Astrocyte (in vitro differentiated cells and primary cell): ENCODE measurements around the gene CARD14. TPM values are rescaled to one million over a fixed set of nuclear protein-coding genes. Genes with fewer than 3 reads are reported as not detected.

ENCODE experiments used
- DNase-seq: peaks from one replicate; pipeline ENCODE4 v3.0.0-alpha.2; 2010; ENCODE audit warnings: low read depth
- FAIRE-seq: peaks from 2 replicates; lab custom pipeline; 2011; peaks lifted over from hg19 to GRCh38; lab: Jason Lieb, UNC
- H2AFZ ChIP-seq: 2 replicates; pipeline ENCODE4 v1.6.0; 2012; ENCODE audit warnings: low read depth, low read length, inconsistent platforms
- H3K27ac ChIP-seq: 2 replicates; pipeline ENCODE4 v1.5.1; 2011; ENCODE audit warnings: low read depth, low read length, inconsistent platforms
- H3K27me3 ChIP-seq: 2 replicates; pipeline ENCODE4 v1.6.0; 2011; ENCODE audit warnings: low read length, inconsistent platforms; ENCODE audit not compliant: insufficient read depth
- H3K36me3 ChIP-seq: 2 replicates; pipeline ENCODE4 v1.5.1; 2011; ENCODE audit warnings: low read length, inconsistent platforms; ENCODE audit not compliant: insufficient read depth
- H3K4me1 ChIP-seq: 2 replicates; pipeline ENCODE4 v1.5.1; 2011; ENCODE audit warnings: low read length, inconsistent platforms; ENCODE audit not compliant: insufficient read depth
- H3K4me2 ChIP-seq: 2 replicates; pipeline ENCODE4 v1.6.0; 2012; ENCODE audit warnings: low read length, inconsistent platforms
- H3K4me3 ChIP-seq: 2 replicates; pipeline ENCODE4 v1.5.1; 2011; ENCODE audit warnings: low read depth, mild to moderate bottlenecking, low read length, inconsistent platforms; ENCODE audit not compliant: insufficient read depth
- H3K79me2 ChIP-seq: 2 replicates; pipeline ENCODE4 v1.6.0; 2012; ENCODE audit warnings: mild to moderate bottlenecking, low read length, inconsistent platforms; ENCODE audit not compliant: insufficient read depth
- H3K9ac ChIP-seq: 2 replicates; pipeline ENCODE4 v1.6.0; 2012; ENCODE audit warnings: mild to moderate bottlenecking, low read length, inconsistent platforms
- H3K9me3 ChIP-seq: 2 replicates; pipeline ENCODE4 v1.5.1; 2012; ENCODE audit warnings: low read depth, mild to moderate bottlenecking, low read length, inconsistent platforms; ENCODE audit not compliant: insufficient read depth
- H4K20me1 ChIP-seq: 2 replicates; pipeline ENCODE4 v1.6.0; 2012; ENCODE audit warnings: low read length, inconsistent platforms; ENCODE audit not compliant: insufficient read depth
- H3K27ac Mint-ChIP-seq: one replicate; pipeline ENCODE4 v1.8.0; 2021; ENCODE audit warnings: mild to moderate bottlenecking, mixed read lengths; ENCODE audit not compliant: unreplicated experiment
- H3K27me3 Mint-ChIP-seq: one replicate; pipeline ENCODE4 v1.8.0; 2021; ENCODE audit warnings: low read depth, mixed read lengths; ENCODE audit not compliant: unreplicated experiment
- H3K36me3 Mint-ChIP-seq: one replicate; pipeline ENCODE4 v1.8.0; 2021; ENCODE audit warnings: low read depth, mixed read lengths; ENCODE audit not compliant: unreplicated experiment
- H3K4me1 Mint-ChIP-seq: one replicate; pipeline ENCODE4 v1.8.0; 2021; ENCODE audit warnings: low read depth, mixed read lengths; ENCODE audit not compliant: unreplicated experiment
- H3K4me3 Mint-ChIP-seq: one replicate; pipeline ENCODE4 v1.8.0; 2021; ENCODE audit warnings: mild to moderate bottlenecking, moderate library complexity, mixed read lengths; ENCODE audit not compliant: unreplicated experiment
- H3K9me3 Mint-ChIP-seq: one replicate; pipeline ENCODE4 v1.8.0; 2021; ENCODE audit warnings: mild to moderate bottlenecking, mixed read lengths; ENCODE audit not compliant: unreplicated experiment
- EZH2 ChIP-seq: IDR thresholded peaks from 2 replicates; pipeline ENCODE4 v1.6.1; 2012; ENCODE audit warnings: mild to moderate bottlenecking, low read length, inconsistent platforms; ENCODE audit not compliant: insufficient read depth
- total RNA-seq: library from RNA; stranded (reverse); gene quantifications from 2 replicates; pipeline ENCODE4 v1.2.1, GENCODE V29; 2021
- TF ChIP-seq, protein P1 (sequence below): IDR thresholded peaks from 2 replicates; pipeline ENCODE4 v1.5.1; 2011; ENCODE audit warnings: low read depth, mild to moderate bottlenecking, inconsistent platforms, low read length, moderate library complexity; ENCODE audit not compliant: insufficient read depth

CARD14 gene
- total RNA-seq, 1 donor from 2014 or later, result not detected

DNA sequence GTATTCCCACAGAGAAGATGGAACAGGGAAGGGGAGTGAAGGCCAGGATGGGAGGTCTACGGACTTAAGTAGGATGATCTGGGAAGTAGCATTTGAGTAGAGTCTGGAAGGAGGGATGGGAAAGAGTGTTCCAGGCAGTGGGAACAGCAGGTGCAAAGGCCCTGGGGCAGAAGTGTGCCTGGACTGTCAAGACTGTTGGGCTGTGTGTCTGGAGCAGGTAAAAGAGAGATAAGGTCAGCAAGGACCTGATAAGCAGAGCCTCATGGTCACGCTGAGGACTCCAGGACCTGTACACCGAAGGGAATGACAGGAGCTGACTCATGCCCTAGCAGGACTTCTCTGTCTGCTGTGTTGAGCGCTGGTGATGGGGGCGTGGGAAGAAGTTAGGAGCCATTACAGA, 723 bp upstream of the CARD14 start:
- Histone ChIP-seq H3K4me2 (no peak overlapping the region), H2AFZ (no peak overlapping the region), H3K27me3 (peaks cover 7% of the 10 kb centered on the region), H4K20me1 (no peaks in the 10 kb centered on the region), H3K9ac (no peak overlapping the region), H3K79me2 (no peaks in the 10 kb centered on the region), H3K9me3 (no peaks in the 10 kb centered on the region), H3K4me1 (no peaks in the 10 kb centered on the region), H3K36me3 (no peaks in the 10 kb centered on the region), H3K4me3 (no peak overlapping the region), H3K27ac (no peak overlapping the region)
- H3K9me3 Mint-ChIP-seq, result peaks cover 7% of the 10 kb centered on the region
- TF ChIP-seq EZH2, result no peak
- TF ChIP-seq, protein P1, sequence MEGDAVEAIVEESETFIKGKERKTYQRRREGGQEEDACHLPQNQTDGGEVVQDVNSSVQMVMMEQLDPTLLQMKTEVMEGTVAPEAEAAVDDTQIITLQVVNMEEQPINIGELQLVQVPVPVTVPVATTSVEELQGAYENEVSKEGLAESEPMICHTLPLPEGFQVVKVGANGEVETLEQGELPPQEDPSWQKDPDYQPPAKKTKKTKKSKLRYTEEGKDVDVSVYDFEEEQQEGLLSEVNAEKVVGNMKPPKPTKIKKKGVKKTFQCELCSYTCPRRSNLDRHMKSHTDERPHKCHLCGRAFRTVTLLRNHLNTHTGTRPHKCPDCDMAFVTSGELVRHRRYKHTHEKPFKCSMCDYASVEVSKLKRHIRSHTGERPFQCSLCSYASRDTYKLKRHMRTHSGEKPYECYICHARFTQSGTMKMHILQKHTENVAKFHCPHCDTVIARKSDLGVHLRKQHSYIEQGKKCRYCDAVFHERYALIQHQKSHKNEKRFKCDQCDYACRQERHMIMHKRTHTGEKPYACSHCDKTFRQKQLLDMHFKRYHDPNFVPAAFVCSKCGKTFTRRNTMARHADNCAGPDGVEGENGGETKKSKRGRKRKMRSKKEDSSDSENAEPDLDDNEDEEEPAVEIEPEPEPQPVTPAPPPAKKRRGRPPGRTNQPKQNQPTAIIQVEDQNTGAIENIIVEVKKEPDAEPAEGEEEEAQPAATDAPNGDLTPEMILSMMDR, result no peak
- peaks cover 4% of the 10 kb centered on the region for H3K36me3 Mint-ChIP-seq
- H3K27ac Mint-ChIP-seq, result peak overlapping the region; percentile 10
- FAIRE-seq (no peak), DNase-seq (no peak)
- H3K4me3 Mint-ChIP-seq, result no peak overlapping the region
- peaks cover 19% of the 10 kb centered on the region for H3K27me3 Mint-ChIP-seq
- no peaks in the 10 kb centered on the region for H3K4me1 Mint-ChIP-seq

DNA sequence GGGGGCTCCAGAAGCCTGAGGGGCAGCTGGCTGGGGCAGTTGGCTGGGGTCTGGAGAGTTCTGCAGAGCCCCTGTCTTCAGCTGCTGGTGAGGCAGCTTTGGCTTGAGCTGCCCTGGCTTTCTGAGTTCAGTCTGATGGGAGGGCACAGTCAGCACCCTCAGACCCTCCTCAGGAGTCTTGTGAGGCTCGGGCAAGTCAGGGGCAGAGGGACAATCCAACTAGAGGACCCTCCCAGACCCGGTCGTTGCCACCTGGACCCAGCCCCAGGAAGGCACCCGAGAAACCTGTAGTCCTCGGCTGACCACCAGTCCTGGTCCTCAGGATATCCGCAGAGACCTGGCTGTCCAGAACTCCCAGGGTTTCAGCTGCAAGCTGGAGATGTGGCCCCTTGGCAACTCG, 1.9 kb downstream of the CARD14 start:
- Mint-ChIP-seq H3K27me3 (peaks cover 21% of the 10 kb centered on the region), H3K4me3 (no peak overlapping the region), H3K4me1 (no peaks in the 10 kb centered on the region), H3K36me3 (peaks cover 3% of the 10 kb centered on the region), H3K9me3 (peaks cover 7% of the 10 kb centered on the region), H3K27ac (no peak overlapping the region)
- Histone ChIP-seq H3K27ac (no peak overlapping the region), H3K4me1 (no peaks in the 10 kb centered on the region), H3K9me3 (no peaks in the 10 kb centered on the region), H3K36me3 (no peaks in the 10 kb centered on the region), H3K4me2 (no peak overlapping the region), H3K4me3 (no peak overlapping the region), H4K20me1 (no peaks in the 10 kb centered on the region), H2AFZ (no peak overlapping the region), H3K27me3 (peaks cover 7% of the 10 kb centered on the region), H3K79me2 (no peaks in the 10 kb centered on the region), H3K9ac (no peak overlapping the region)
- TF ChIP-seq, protein P1, result no peak
- no peak for TF ChIP-seq EZH2
- FAIRE-seq (no peak), DNase-seq (no peak)

DNA sequence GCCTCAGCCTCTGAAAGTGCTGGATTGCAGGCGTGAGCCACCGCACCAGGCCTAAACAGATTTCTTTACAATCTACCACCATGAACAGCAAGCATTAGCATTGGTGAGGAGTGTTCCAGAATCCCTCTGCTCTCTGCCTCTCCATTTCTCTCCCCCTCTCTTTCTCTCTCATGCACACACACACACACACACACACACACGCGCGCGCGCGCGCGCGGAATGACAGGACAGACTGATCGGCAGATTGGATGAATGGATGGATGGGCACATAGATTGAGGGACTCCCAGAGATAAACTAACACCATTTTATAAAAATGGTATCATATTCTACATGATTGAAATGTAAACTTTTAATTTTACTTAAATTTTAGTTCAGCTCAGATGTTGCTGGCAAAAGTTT, 3.3 kb downstream of the CARD14 start:
- peaks cover 3% of the 10 kb centered on the region for H3K36me3 Mint-ChIP-seq

More for the DNA sequence above, 3.3 kb downstream of the CARD14 start:
- TF ChIP-seq, protein P1, result no peak
- TF ChIP-seq EZH2, result no peak
- Mint-ChIP-seq H3K9me3 (peaks cover 7% of the 10 kb centered on the region), H3K4me3 (no peak overlapping the region), H3K27me3 (peaks cover 21% of the 10 kb centered on the region), H3K4me1 (no peaks in the 10 kb centered on the region), H3K27ac (no peak overlapping the region)
- Histone ChIP-seq H3K4me2 (no peak overlapping the region), H3K4me3 (no peak overlapping the region), H3K27ac (no peak overlapping the region), H3K36me3 (no peaks in the 10 kb centered on the region), H2AFZ (no peak overlapping the region), H3K9ac (no peak overlapping the region), H3K9me3 (no peaks in the 10 kb centered on the region), H3K79me2 (no peaks in the 10 kb centered on the region), H4K20me1 (no peaks in the 10 kb centered on the region), H3K27me3 (peaks cover 13% of the 10 kb centered on the region), H3K4me1 (no peaks in the 10 kb centered on the region)
- DNase-seq (no peak), FAIRE-seq (no peak)
